GM23338 (cell line): ENCODE measurements around the gene CDHR3. TPM values are rescaled to one million over a fixed set of nuclear protein-coding genes. Genes with fewer than 3 reads are reported as not detected.

Experiments used
- ATAC-seq: fragments of 200-7000 bp; cut with Tn5 transposase; 3 replicates; pipeline ENCODE4 v1.9.1; 2020
- DNase-seq: peaks from one replicate; pipeline ENCODE4 v3.0.0-alpha.2; 2015; ENCODE audit warnings: low spot score
- H2AFZ ChIP-seq: fragments of 200-600 bp; sonication (generic); 2 replicates; pipeline ENCODE4 v1.8.0; 2016; ENCODE audit warnings: antibody characterized with exemption, mild to moderate bottlenecking, moderate library complexity
- H3F3A ChIP-seq: fragments of 200-600 bp; sonication (generic); replicated peaks from 2 replicates; pipeline ENCODE4 v1.8.0; 2017; ENCODE audit warnings: antibody characterized with exemption, mixed run types, low read depth
- H3K27ac ChIP-seq: fragments of 200-600 bp; sonication (generic); 2 replicates; pipeline ENCODE4 v1.6.1; 2016; ENCODE audit warnings: low read depth
- H3K27me3 ChIP-seq: fragments of 200-600 bp; sonication (generic); 2 replicates; pipeline ENCODE4 v1.8.0; 2016; ENCODE audit warnings: mild to moderate bottlenecking, mixed run types, moderate library complexity; ENCODE audit not compliant: insufficient read depth
- H3K36me3 ChIP-seq: fragments of 200-600 bp; sonication (generic); 2 replicates; pipeline ENCODE4 v1.8.0; 2016; ENCODE audit warnings: mild to moderate bottlenecking; ENCODE audit not compliant: insufficient read depth
- H3K4me1 ChIP-seq: fragments of 200-600 bp; sonication (generic); 2 replicates; pipeline ENCODE4 v1.8.0; 2016; ENCODE audit warnings: mild to moderate bottlenecking, moderate library complexity; ENCODE audit not compliant: insufficient read depth
- H3K4me2 ChIP-seq: fragments of 200-600 bp; sonication (generic); 2 replicates; pipeline ENCODE4 v1.7.1; 2017; ENCODE audit warnings: mixed run types
- H3K4me3 ChIP-seq: fragments of 200-600 bp; sonication (generic); 2 replicates; pipeline ENCODE4 v1.6.1; 2016; ENCODE audit warnings: mixed run types
- H3K79me2 ChIP-seq: fragments of 200-600 bp; sonication (generic); replicated peaks from 2 replicates; pipeline ENCODE4 v1.8.0; 2017; ENCODE audit warnings: mild to moderate bottlenecking; ENCODE audit not compliant: insufficient read depth
- H3K9me2 ChIP-seq: fragments of 200-600 bp; sonication (generic); 2 replicates; pipeline ENCODE4 v1.8.0; 2017; ENCODE audit not compliant: insufficient read depth
- H4K20me1 ChIP-seq: fragments of 200-600 bp; sonication (generic); replicated peaks from 2 replicates; pipeline ENCODE4 v1.8.0; 2017; ENCODE audit warnings: mild to moderate bottlenecking; ENCODE audit not compliant: insufficient read depth
- H3K27ac Mint-ChIP-seq: 2 replicates; pipeline ENCODE4 v1.8.0; 2020; ENCODE audit warnings: inconsistent platforms, mild to moderate bottlenecking, moderate library complexity, mixed read lengths
- H3K27me3 Mint-ChIP-seq: 3 replicates; pipeline ENCODE4 v1.8.0; 2022; ENCODE audit warnings: low read depth, mild to moderate bottlenecking, moderate library complexity, mixed read lengths, inconsistent platforms; ENCODE audit not compliant: insufficient read depth, poor library complexity
- H3K36me3 Mint-ChIP-seq: 3 replicates; pipeline ENCODE4 v1.8.0; 2021; ENCODE audit warnings: low read depth, mild to moderate bottlenecking, inconsistent platforms, moderate library complexity, mixed read lengths
- H3K4me1 Mint-ChIP-seq: 3 replicates; pipeline ENCODE4 v1.8.0; 2020; ENCODE audit warnings: mild to moderate bottlenecking, inconsistent platforms, mixed read lengths
- H3K4me3 Mint-ChIP-seq: 3 replicates; pipeline ENCODE4 v1.8.0; 2021; ENCODE audit warnings: moderate library complexity, mild to moderate bottlenecking, inconsistent platforms, mixed read lengths
- H3K9me3 Mint-ChIP-seq: 3 replicates; pipeline ENCODE4 v1.8.0; 2020; ENCODE audit warnings: moderate library complexity, mild to moderate bottlenecking, inconsistent platforms, mixed read lengths
- CREB1 ChIP-seq: fragments of 250-450 bp; sonication (Bioruptor Pico); IDR thresholded peaks from 2 replicates; pipeline ENCODE4 v1.5.0; 2020; ENCODE audit warnings: low read depth, mild to moderate bottlenecking, moderate library complexity
- EZH2 ChIP-seq: fragments of 200-600 bp; sonication (generic); IDR thresholded peaks from one replicate; pipeline ENCODE4 v1.8.0; 2017; ENCODE audit warnings: antibody characterized with exemption, mild to moderate bottlenecking, low read depth; ENCODE audit not compliant: unreplicated experiment
- EZH2phosphoT487 ChIP-seq: fragments of 200-600 bp; sonication (generic); IDR thresholded peaks from one replicate; pipeline ENCODE4 v1.8.1; 2018; ENCODE audit warnings: antibody characterized with exemption; ENCODE audit not compliant: unreplicated experiment
- JUNB ChIP-seq: IDR thresholded peaks from one replicate; pipeline ENCODE4 v1.6.1; 2016; ENCODE audit warnings: antibody characterized with exemption; ENCODE audit not compliant: unreplicated experiment
- NANOG ChIP-seq: IDR thresholded peaks from 2 replicates; pipeline ENCODE4 v1.6.1; 2016; ENCODE audit warnings: antibody characterized with exemption, borderline replicate concordance
- POLR2AphosphoS5 ChIP-seq: IDR thresholded peaks from 2 replicates; pipeline ENCODE4 v1.6.1; 2016; ENCODE audit warnings: antibody characterized with exemption, low read depth
- STAT1 ChIP-seq: IDR thresholded peaks from one replicate; pipeline ENCODE4 v1.6.1; 2016; ENCODE audit warnings: antibody characterized with exemption; ENCODE audit not compliant: unreplicated experiment
- ZNF114 ChIP-seq: fragments of 250-450 bp; sonication (Bioruptor Pico); IDR thresholded peaks from 2 replicates; pipeline ENCODE4 v1.5.0; 2020; ENCODE audit warnings: mild to moderate bottlenecking, moderate library complexity
- ZNF331 ChIP-seq: fragments of 250-450 bp; sonication (Bioruptor Pico); IDR thresholded peaks from 2 replicates; pipeline ENCODE4 v1.5.0; 2020; ENCODE audit warnings: low read depth, mild to moderate bottlenecking, moderate library complexity
- ZNF462 ChIP-seq: fragments of 250-450 bp; sonication (Bioruptor Pico); IDR thresholded peaks from 2 replicates; pipeline ENCODE4 v1.5.0; 2020; ENCODE audit warnings: mild to moderate bottlenecking, moderate library complexity
- polyA plus RNA-seq: library from polyadenylated mRNA; unstranded; fragments of >200 nt; fragmentation: Nextera tagmentation; extraction: Ambion mirVana; gene quantifications from 2 replicates; pipeline ENCODE4 v1.2.1, GENCODE V29; 2016
- total RNA-seq: library from RNA; depleted of rRNA; stranded (reverse); fragments of >200 nt; shearing (Covaris generic); gene quantifications from 2 replicates; pipeline ENCODE4 v1.2.3, GENCODE V29; 2014
- TF ChIP-seq, protein P1 (sequence below), 2 experiments: fragments of 200-600 bp in 1 of 2; sonication (generic) in 1 of 2; conservative IDR thresholded peaks; 2 replicates each; pipeline versions ENCODE4 v1.5.1 to v1.6.1; 2016 to 2017; ENCODE audit warnings: antibody characterized with exemption in 2 of 2, low read depth in 2 of 2, mild to moderate bottlenecking in 2 of 2, moderate library complexity in 1 of 2
- TF ChIP-seq, protein P2 (sequence below): IDR thresholded peaks from 2 replicates; pipeline ENCODE4 v1.6.1; 2016; ENCODE audit warnings: antibody characterized with exemption

CDHR3 gene
- total and polyA plus RNA-seq, 2 experiments from 2014 or later = 5.1 to 12.2 TPM

GRCh38 chr7:106047818-106048705 lies 85.0 kb downstream of the CDHR3 start (continued):
- TF ChIP-seq, protein P1, sequence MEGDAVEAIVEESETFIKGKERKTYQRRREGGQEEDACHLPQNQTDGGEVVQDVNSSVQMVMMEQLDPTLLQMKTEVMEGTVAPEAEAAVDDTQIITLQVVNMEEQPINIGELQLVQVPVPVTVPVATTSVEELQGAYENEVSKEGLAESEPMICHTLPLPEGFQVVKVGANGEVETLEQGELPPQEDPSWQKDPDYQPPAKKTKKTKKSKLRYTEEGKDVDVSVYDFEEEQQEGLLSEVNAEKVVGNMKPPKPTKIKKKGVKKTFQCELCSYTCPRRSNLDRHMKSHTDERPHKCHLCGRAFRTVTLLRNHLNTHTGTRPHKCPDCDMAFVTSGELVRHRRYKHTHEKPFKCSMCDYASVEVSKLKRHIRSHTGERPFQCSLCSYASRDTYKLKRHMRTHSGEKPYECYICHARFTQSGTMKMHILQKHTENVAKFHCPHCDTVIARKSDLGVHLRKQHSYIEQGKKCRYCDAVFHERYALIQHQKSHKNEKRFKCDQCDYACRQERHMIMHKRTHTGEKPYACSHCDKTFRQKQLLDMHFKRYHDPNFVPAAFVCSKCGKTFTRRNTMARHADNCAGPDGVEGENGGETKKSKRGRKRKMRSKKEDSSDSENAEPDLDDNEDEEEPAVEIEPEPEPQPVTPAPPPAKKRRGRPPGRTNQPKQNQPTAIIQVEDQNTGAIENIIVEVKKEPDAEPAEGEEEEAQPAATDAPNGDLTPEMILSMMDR (conservative IDR thresholded peaks at IDR 0.05; ENCODE audit: low read depth in 2 of 2) = no peak
- no peak for TF ChIP-seq POLR2AphosphoS5
- TF ChIP-seq CREB1 (CRISPR knock-in tag) = no peak
- no peak for TF ChIP-seq JUNB

GRCh38 chr7:106048706-106049020 lies 85.6 kb downstream of the CDHR3 start:
- peaks cover 7% of the 10 kb centered on the region for H3K27me3 Mint-ChIP-seq
- peaks cover 6% of the 10 kb centered on the region; the same call in 2 of the 3 replicates for H3K36me3 Mint-ChIP-seq
- Histone ChIP-seq H3K4me1 (no peaks in the 10 kb centered on the region), H3K9me2 (no peaks in the 10 kb centered on the region), H3K36me3 (no peaks in the 10 kb centered on the region), H3K27me3 (no peaks in the 10 kb centered on the region), H4K20me1 (no peaks in the 10 kb centered on the region), H3K27ac (no peak overlapping the region), H2AFZ (no peak overlapping the region), H3F3A (no peaks in the 10 kb centered on the region), H3K79me2 (no peaks in the 10 kb centered on the region), H3K4me2 (no peak overlapping the region), H3K4me3 (no peak overlapping the region)
- H3K4me1 Mint-ChIP-seq = 0 out of 3 replicates have a peak, but pooled peaks cover 2% of the 10 kb centered on the region
- ATAC-seq (no peak), DNase-seq (no peak)
- no peak overlapping the region for H3K27ac Mint-ChIP-seq
- no peak overlapping the region for H3K4me3 Mint-ChIP-seq
- H3K9me3 Mint-ChIP-seq = peaks cover 13% of the 10 kb centered on the region
- TF ChIP-seq EZH2phosphoT487 (no peak), JUNB (no peak), POLR2AphosphoS5 (no peak), ZNF114 (CRISPR knock-in tag) (no peak), STAT1 (no peak), EZH2 (no peak), ZNF462 (CRISPR knock-in tag) (no peak), ZNF331 (CRISPR knock-in tag) (no peak), NANOG (no peak), CREB1 (CRISPR knock-in tag) (no peak)
- TF ChIP-seq, protein P2, sequence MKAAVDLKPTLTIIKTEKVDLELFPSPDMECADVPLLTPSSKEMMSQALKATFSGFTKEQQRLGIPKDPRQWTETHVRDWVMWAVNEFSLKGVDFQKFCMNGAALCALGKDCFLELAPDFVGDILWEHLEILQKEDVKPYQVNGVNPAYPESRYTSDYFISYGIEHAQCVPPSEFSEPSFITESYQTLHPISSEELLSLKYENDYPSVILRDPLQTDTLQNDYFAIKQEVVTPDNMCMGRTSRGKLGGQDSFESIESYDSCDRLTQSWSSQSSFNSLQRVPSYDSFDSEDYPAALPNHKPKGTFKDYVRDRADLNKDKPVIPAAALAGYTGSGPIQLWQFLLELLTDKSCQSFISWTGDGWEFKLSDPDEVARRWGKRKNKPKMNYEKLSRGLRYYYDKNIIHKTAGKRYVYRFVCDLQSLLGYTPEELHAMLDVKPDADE = no peak
- TF ChIP-seq, protein P1 (conservative IDR thresholded peaks at IDR 0.05; ENCODE audit: low read depth in 2 of 2) = no peak
